ENCODE measurements around the gene NOS3. TPM values are rescaled to one million over a fixed set of nuclear protein-coding genes. Genes with fewer than 3 reads are reported as not detected.

Gene NOS3
- total RNA-seq, 2 experiments from 2014 or later, result 9.3 to 11.1 TPM

- Mint-ChIP-seq H3K27ac (peak overlapping the region; percentile 96), H3K36me3 (ENCODE audit: low read depth) (peaks cover 9% of the 10 kb centered on the region), H3K27me3 (peaks cover 2% of the 10 kb centered on the region), H3K4me3 (peak overlapping the region; percentile 78), H3K9me3 (ENCODE audit: low read depth) (no peaks in the 10 kb centered on the region), H3K4me1 (peaks cover 77% of the 10 kb centered on the region)
- intact Hi-C loops (cut with DNase I, micrococcal nuclease), result loop anchor here (1.0 to 5.0 kb wide), 7 partner anchors 14 to 213 kb away; partner anchors contain the start of genes ABCB8 (in 2 of the 2), ABCF2 (in 1 of the 2), CDK5 (in 1 of the 2) and SLC4A2 (in 1 of the 2)
- ATAC-seq (peak; percentile 47), DNase-seq (peak; percentile 95)
- POLR2A ChIA-PET, result interaction anchor here (0.6 to 1.4 kb wide), 2 partner anchors 15 to 19 kb away, joined by 4 read pairs; partner anchors contain the start of gene ABCB8
- CTCF ChIA-PET, result interaction anchor here (0.7 to 1.7 kb wide), 7 partner anchors 10 to 1447 kb away, joined by 3 to 9 read pairs (median 4); partner anchors contain the start of genes ABCB8 and ATG9B
Observed at GRCh38 chr7:151013733-151014497, 23.1 kb downstream of the NOS3 start.

- DNase-seq (peak; percentile 72), ATAC-seq (peak; percentile 26)
- ChIA-PET CTCF (interaction anchor here (0.7 to 1.7 kb wide), 6 partner anchors 13 to 117 kb away, joined by 3 to 6 read pairs (median 3); partner anchors contain the start of genes ABCB8 and NOS3), POLR2A (no interaction called here)
- Mint-ChIP-seq H3K27me3 (peaks cover 2% of the 10 kb centered on the region), H3K9me3 (ENCODE audit: low read depth) (no peaks in the 10 kb centered on the region), H3K27ac (peak overlapping the region; percentile 96), H3K36me3 (ENCODE audit: low read depth) (peaks cover 9% of the 10 kb centered on the region), H3K4me3 (peak overlapping the region; percentile 78), H3K4me1 (peaks cover 76% of the 10 kb centered on the region)
- intact Hi-C loops (cut with DNase I, micrococcal nuclease), result loop anchor here (2.0 to 5.0 kb wide), 4 partner anchors 14 to 212 kb away; partner anchors contain the start of genes ABCB8 (in 1 of the 2), ABCF2 (in 1 of the 2), CDK5 (in 1 of the 2) and SLC4A2 (in 1 of the 2)
Observed at GRCh38 chr7:151014950-151015349, 24.1 kb downstream of the NOS3 start.

- DNase-seq (no peak), ATAC-seq (no peak)
- intact Hi-C loops (cut with DNase I, micrococcal nuclease), result loop anchor here in 1 of 2 experiments (2.0 kb wide), 1 partner anchor 13 kb away; the partner anchor contains the start of gene ABCB8
- peaks cover 66% of the 10 kb centered on the region for H3K4me1 Mint-ChIP-seq
- H3K27me3 Mint-ChIP-seq, result peaks cover 9% of the 10 kb centered on the region
- CTCF ChIA-PET, result interaction anchor here (0.8 to 1.4 kb wide), 4 partner anchors 8 to 30 kb away, joined by 3 to 5 read pairs (median 4); partner anchors contain the start of gene NOS3
- POLR2A ChIA-PET, result interaction anchor here (0.7 kb wide), 1 partner anchor 491 kb away, joined by 3 read pairs; no protein-coding TSS in a partner anchor
- no peak overlapping the region for H3K4me3 Mint-ChIP-seq
- peaks cover 9% of the 10 kb centered on the region for H3K36me3 Mint-ChIP-seq (ENCODE audit: low read depth)
- no peaks in the 10 kb centered on the region for H3K9me3 Mint-ChIP-seq (ENCODE audit: low read depth)
- H3K27ac Mint-ChIP-seq, result no peak overlapping the region
Observed at GRCh38 chr7:151015967-151016366, 25.1 kb downstream of the NOS3 start.

GRCh38 chr7:151016505-151016904, 25.7 kb downstream of the NOS3 start:
- intact Hi-C loops (cut with DNase I, micrococcal nuclease), result no loop called here
- H3K27me3 Mint-ChIP-seq, result peaks cover 9% of the 10 kb centered on the region
- no peaks in the 10 kb centered on the region for H3K9me3 Mint-ChIP-seq (ENCODE audit: low read depth)
- H3K4me3 Mint-ChIP-seq, result no peak overlapping the region
- H3K36me3 Mint-ChIP-seq (ENCODE audit: low read depth), result peaks cover 9% of the 10 kb centered on the region
- H3K27ac Mint-ChIP-seq, result no peak overlapping the region
- ATAC-seq (no peak), DNase-seq (no peak)
- ChIA-PET POLR2A (no interaction called here), CTCF (interaction anchor here (0.6 to 1.5 kb wide), 5 partner anchors 8 to 450 kb away, joined by 3 to 5 read pairs (median 4); partner anchors contain the start of gene GIMAP4)
- H3K4me1 Mint-ChIP-seq, result peaks cover 62% of the 10 kb centered on the region

- Mint-ChIP-seq H3K4me1 (peaks cover 58% of the 10 kb centered on the region), H3K9me3 (ENCODE audit: low read depth) (no peaks in the 10 kb centered on the region), H3K27me3 (peaks cover 9% of the 10 kb centered on the region), H3K4me3 (peak overlapping the region; percentile 66), H3K27ac (peak overlapping the region; percentile 80), H3K36me3 (ENCODE audit: low read depth) (peaks cover 9% of the 10 kb centered on the region)
- CTCF ChIA-PET, result interaction anchor here (0.6 to 1.5 kb wide), 6 partner anchors 9 to 450 kb away, joined by 3 to 5 read pairs (median 4); partner anchors contain the start of genes ABCB8 and GIMAP4
- POLR2A ChIA-PET, result no interaction called here
- intact Hi-C loops (cut with DNase I, micrococcal nuclease), result no loop called here
- DNase-seq (no peak), ATAC-seq (no peak)
Observed at GRCh38 chr7:151016942-151017341, 26.1 kb downstream of the NOS3 start.

- ChIA-PET POLR2A (no interaction called here), CTCF (interaction anchor here (0.7 to 4.7 kb wide), 11 partner anchors 9 to 151 kb away, joined by 3 to 43 read pairs (median 4); partner anchors contain the start of gene ABCB8)
- H3K4me3 Mint-ChIP-seq, result peak overlapping the region; percentile 66
- ATAC-seq (no peak), DNase-seq (no peak)
- no peaks in the 10 kb centered on the region for H3K9me3 Mint-ChIP-seq (ENCODE audit: low read depth)
- peaks cover 52% of the 10 kb centered on the region for H3K4me1 Mint-ChIP-seq
- intact Hi-C loops (cut with DNase I, micrococcal nuclease), result no loop called here
- H3K36me3 Mint-ChIP-seq (ENCODE audit: low read depth), result peaks cover 9% of the 10 kb centered on the region
- H3K27ac Mint-ChIP-seq, result peak overlapping the region; percentile 80
- peaks cover 9% of the 10 kb centered on the region for H3K27me3 Mint-ChIP-seq
Observed at GRCh38 chr7:151017370-151017952, 26.6 kb downstream of the NOS3 start.

- ChIA-PET POLR2A (interaction anchor here (0.7 to 1.3 kb wide), 3 partner anchors 10 to 49 kb away, joined by 3 to 6 read pairs (median 3); partner anchors contain the start of gene ABCB8), CTCF (interaction anchor here (0.6 to 4.7 kb wide), 27 partner anchors 10 to 165 kb away, joined by 3 to 43 read pairs (median 4); partner anchors contain the start of gene ABCB8)
- intact Hi-C loops (cut with DNase I, micrococcal nuclease), result loop anchor here (1.0 to 2.0 kb wide), 5 partner anchors 10 to 69 kb away; partner anchors contain the start of genes ABCB8 (in 1 of the 2), AGAP3 (in 1 of the 2) and SLC4A2 (in 1 of the 2)
- ATAC-seq (peak; percentile 59), DNase-seq (peak; percentile 90)
- Mint-ChIP-seq H3K27me3 (peaks cover 9% of the 10 kb centered on the region), H3K9me3 (ENCODE audit: low read depth) (no peaks in the 10 kb centered on the region), H3K4me3 (peak overlapping the region; percentile 66), H3K27ac (peak overlapping the region; percentile 80), H3K36me3 (ENCODE audit: low read depth) (peaks cover 9% of the 10 kb centered on the region), H3K4me1 (peaks cover 47% of the 10 kb centered on the region)
Observed at GRCh38 chr7:151017953-151018420, 27.2 kb downstream of the NOS3 start.

- intact Hi-C loops (cut with DNase I, micrococcal nuclease), result loop anchor here (1.0 to 2.0 kb wide), 5 partner anchors 10 to 68 kb away; partner anchors contain the start of genes ABCB8 (in 1 of the 2), AGAP3 (in 1 of the 2) and SLC4A2 (in 1 of the 2)
- H3K4me1 Mint-ChIP-seq, result peaks cover 45% of the 10 kb centered on the region
- peaks cover 9% of the 10 kb centered on the region for H3K36me3 Mint-ChIP-seq (ENCODE audit: low read depth)
- peaks cover 9% of the 10 kb centered on the region for H3K27me3 Mint-ChIP-seq
- POLR2A ChIA-PET, result interaction anchor here (0.7 to 1.3 kb wide), 3 partner anchors 9 to 49 kb away, joined by 3 to 6 read pairs (median 3); partner anchors contain the start of gene ABCB8
- ATAC-seq, result peak; percentile 39
- no peaks in the 10 kb centered on the region for H3K9me3 Mint-ChIP-seq (ENCODE audit: low read depth)
- DNase-seq, result peak; percentile 68
- peak overlapping the region; percentile 66 for H3K4me3 Mint-ChIP-seq
- H3K27ac Mint-ChIP-seq, result peak overlapping the region; percentile 80
- CTCF ChIA-PET, result interaction anchor here (0.5 to 4.7 kb wide), 31 partner anchors 10 to 208 kb away, joined by 3 to 43 read pairs (median 4); partner anchors contain the start of genes ABCB8 and ABCF2
Observed at GRCh38 chr7:151018421-151019129, 27.8 kb downstream of the NOS3 start.

GRCh38 chr7:151019130-151019447, 28.3 kb downstream of the NOS3 start:
- H3K4me3 Mint-ChIP-seq, result peak overlapping the region; percentile 66
- DNase-seq (no peak), ATAC-seq (no peak)
- H3K4me1 Mint-ChIP-seq, result peaks cover 44% of the 10 kb centered on the region
- no peak overlapping the region for H3K27ac Mint-ChIP-seq
- intact Hi-C loops (cut with DNase I, micrococcal nuclease), result loop anchor here in 1 of 2 experiments (2.0 kb wide), 3 partner anchors 40 to 68 kb away; partner anchors contain the start of genes AGAP3 and SLC4A2
- H3K27me3 Mint-ChIP-seq, result peaks cover 9% of the 10 kb centered on the region
- ChIA-PET CTCF (interaction anchor here (0.5 to 4.7 kb wide), 23 partner anchors 9 to 208 kb away, joined by 3 to 43 read pairs (median 4); partner anchors contain the start of genes ABCB8 and ABCF2), POLR2A (interaction anchor here (0.8 to 1.3 kb wide), 2 partner anchors 9 to 11 kb away, joined by 3 to 6 read pairs; partner anchors contain the start of gene ABCB8)
- H3K9me3 Mint-ChIP-seq (ENCODE audit: low read depth), result no peaks in the 10 kb centered on the region
- H3K36me3 Mint-ChIP-seq (ENCODE audit: low read depth), result peaks cover 9% of the 10 kb centered on the region

- H3K4me1 Mint-ChIP-seq, result peaks cover 32% of the 10 kb centered on the region
- ATAC-seq (no peak), DNase-seq (no peak)
- H3K4me3 Mint-ChIP-seq, result no peak overlapping the region
- H3K27ac Mint-ChIP-seq, result no peak overlapping the region
- peaks cover 2% of the 10 kb centered on the region for H3K36me3 Mint-ChIP-seq (ENCODE audit: low read depth)
- ChIA-PET CTCF (interaction anchor here (0.6 to 4.7 kb wide), 5 partner anchors 8 to 235 kb away, joined by 3 to 43 read pairs (median 8); partner anchors contain the start of gene ABCB8), POLR2A (no interaction called here)
- peaks cover 9% of the 10 kb centered on the region for H3K27me3 Mint-ChIP-seq
- no peaks in the 10 kb centered on the region for H3K9me3 Mint-ChIP-seq (ENCODE audit: low read depth)
- intact Hi-C loops (cut with DNase I, micrococcal nuclease), result no loop called here
Observed at GRCh38 chr7:151020231-151020630, 29.4 kb downstream of the NOS3 start.
